ENCODE data around the gene BST1.

- TF ChIP-seq, protein P1, sequence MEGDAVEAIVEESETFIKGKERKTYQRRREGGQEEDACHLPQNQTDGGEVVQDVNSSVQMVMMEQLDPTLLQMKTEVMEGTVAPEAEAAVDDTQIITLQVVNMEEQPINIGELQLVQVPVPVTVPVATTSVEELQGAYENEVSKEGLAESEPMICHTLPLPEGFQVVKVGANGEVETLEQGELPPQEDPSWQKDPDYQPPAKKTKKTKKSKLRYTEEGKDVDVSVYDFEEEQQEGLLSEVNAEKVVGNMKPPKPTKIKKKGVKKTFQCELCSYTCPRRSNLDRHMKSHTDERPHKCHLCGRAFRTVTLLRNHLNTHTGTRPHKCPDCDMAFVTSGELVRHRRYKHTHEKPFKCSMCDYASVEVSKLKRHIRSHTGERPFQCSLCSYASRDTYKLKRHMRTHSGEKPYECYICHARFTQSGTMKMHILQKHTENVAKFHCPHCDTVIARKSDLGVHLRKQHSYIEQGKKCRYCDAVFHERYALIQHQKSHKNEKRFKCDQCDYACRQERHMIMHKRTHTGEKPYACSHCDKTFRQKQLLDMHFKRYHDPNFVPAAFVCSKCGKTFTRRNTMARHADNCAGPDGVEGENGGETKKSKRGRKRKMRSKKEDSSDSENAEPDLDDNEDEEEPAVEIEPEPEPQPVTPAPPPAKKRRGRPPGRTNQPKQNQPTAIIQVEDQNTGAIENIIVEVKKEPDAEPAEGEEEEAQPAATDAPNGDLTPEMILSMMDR (IDR thresholded peaks at IDR 0.05; ENCODE audit: low read depth, low read length, poor library complexity, severe bottlenecking), result no peak
- no peak for TF ChIP-seq EZH2phosphoT487 (IDR thresholded peaks at IDR 0.05; ENCODE audit: borderline replicate concordance, low read length)
Observed at GRCh38 chr4:15740764-15741404, 38.0 kb downstream of the BST1 start.

All from DOHH2 (cell line).